GM18502 (cell line): Measurements from ENCODE around the gene ATP5F1E.

Source experiments
- ATAC-seq: cut with Tn5 transposase; IDR thresholded peaks from one replicate; pipeline ENCODE4 v1.9.1; 2021; ENCODE audit warnings: mild to moderate bottlenecking; ENCODE audit not compliant: unreplicated experiment, poor library complexity

Gene ATP5F1E

DNA sequence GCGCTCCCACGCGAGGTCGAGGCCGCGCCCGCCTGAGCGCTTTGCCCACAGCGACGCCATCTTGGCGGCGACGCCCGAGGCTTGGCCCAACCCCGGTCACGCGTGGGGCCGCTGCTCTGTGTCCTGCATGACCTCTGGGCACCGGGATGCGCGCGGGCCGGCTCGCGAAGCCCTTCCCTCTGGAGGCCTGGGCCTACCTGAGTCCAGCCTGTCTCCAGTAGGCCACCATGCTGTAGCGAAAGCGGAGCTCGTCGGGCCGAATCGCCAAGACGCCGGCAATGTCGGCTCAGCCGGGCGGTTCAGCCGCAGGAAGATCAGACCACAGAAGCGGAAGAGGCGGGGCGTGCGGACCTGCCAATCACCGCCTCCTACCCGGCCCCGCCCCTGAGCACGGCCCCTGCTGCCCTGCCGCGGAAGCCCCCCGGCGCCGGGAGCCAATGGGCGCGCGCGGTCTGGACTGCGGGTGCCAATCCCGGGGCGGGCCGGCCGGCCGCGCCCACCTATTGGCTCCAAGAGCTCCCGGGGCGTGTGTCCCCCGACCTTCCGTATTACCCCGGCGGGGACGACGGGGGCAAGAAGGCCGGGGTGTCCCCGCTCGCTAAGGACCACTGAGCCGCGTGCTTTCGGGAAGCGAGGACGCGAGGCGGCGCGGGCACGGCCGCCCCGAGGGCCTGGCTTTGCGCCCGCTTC lies at the start of gene ATP5F1E:
Gene ATP5F1E, minus strand, starts transcription at position 313 of the 690 bp plus-strand sequence. Its CDS starts 84 bp downstream, at position 229.
- ATAC-seq = peak; percentile 93

DNA sequence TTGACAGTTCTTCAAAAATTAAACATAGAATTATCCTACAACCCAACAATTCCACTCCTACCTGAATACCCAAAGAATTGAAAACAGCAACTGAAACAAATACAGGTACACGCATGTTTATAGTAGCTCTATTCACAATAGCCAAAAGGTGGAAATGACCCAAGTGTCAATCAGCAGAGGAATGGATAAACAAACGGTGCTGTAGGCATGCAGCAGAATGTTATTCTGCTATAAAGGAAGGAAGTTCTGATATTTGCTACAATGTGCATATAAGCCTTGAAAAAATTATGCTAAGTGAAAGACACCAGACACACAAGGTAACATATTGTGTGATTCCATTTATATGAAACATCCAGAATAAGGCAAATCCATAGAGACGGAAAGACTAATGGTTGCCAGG lies 48.9 kb upstream of the ATP5F1E start:
- no peak for ATAC-seq

- ATAC-seq = no peak
Measured at GRCh38 chr20:59078231-59078630, 46.1 kb upstream of the ATP5F1E start.

DNA sequence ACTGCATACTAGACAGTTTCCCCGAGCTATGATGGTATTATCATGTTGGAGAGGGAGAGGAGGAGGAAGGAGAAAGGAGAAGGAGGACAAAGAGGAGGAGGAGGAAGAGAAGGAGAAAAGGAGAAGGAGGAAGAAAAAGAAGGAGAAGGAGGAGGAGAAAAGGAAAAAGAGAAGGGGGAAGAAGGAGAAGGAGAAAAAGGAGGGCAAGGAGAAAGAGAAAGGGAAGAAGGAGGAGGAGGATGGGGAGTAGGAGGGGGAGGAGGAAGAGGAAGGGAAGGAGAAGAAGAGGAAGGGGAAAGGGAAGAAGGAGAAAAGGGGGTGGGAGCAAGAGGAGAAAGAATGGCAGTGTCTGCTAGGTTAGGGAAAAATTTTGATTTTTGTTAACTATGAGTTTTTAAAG lies 45.6 kb upstream of the ATP5F1E start:
- no peak for ATAC-seq

DNA sequence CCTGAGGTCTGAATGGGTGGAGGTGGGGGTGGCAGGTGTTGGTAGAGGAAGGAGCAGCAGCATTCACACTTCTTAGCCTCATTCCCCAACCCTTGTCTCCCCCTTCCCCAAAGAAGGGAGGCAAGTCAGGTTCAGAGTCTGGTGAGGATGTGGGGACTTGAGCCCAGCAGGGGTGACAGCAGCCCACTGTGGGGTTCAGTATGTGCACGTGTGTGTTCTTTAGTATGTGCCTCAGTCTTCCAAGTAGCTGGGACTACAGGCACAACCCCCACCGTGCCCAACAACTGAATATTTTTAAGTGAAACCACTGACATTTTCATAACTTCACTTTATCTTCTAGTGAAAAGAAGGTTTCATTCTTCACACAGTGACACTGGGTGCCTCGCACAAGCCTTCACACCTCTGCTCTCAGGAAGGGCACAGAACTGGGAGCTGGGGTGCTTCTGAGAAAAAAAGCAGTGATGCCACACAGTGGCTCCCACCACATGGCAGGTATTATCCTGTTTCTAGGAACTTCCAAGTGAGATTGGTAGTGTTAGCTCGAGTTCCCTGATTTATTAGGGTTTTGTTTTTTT lies 43.9 kb upstream of the ATP5F1E start:
- ATAC-seq = no peak

- ATAC-seq = no peak
Measured at GRCh38 chr20:59074456-59074855, 42.3 kb upstream of the ATP5F1E start.

GRCh38 chr20:59073582-59073981 lies 41.4 kb upstream of the ATP5F1E start:
- ATAC-seq = no peak

DNA sequence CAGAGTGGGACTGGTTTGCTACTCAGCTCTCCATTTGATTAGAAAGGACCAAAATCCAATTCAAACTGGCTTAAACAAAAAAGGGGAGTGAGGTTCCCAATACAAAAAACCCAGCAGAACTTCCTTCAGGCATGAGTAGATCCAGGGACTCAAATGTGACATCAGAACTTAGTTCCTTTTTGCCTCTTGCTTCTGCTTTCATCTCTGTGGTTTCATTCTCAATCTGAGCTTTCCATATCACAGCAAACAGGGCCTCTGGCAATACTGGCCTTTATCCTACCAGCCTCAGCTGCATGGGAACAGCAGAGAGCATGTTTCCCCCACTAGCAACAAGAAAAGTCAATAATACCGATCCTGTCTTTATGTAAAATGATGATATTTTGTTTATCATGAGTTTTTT lies 39.1 kb upstream of the ATP5F1E start:
- ATAC-seq = no peak

DNA sequence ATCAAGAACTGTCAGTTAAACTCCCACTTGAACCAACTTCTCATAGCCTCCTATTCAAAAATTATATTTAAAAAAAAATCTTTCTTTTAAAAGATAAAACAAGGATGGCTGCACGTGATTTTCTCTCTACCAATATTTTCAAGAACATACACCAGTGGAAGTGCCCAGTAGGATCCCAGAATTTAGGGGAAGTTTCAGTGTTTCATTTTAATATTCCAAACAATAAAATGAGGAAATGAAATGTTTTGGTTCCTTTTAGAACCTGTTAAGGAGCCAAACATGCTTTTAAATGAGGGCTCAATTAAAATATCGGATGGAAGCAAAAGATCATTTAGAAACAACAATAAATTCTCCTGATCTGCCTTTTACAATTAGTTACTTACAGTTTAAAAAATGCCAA lies 36.9 kb upstream of the ATP5F1E start:
- no peak for ATAC-seq

- ATAC-seq = no peak
Measured at GRCh38 chr20:59068534-59068933, 36.4 kb upstream of the ATP5F1E start.

- no peak for ATAC-seq
Measured at GRCh38 chr20:59064214-59064722, 32.1 kb upstream of the ATP5F1E start.

DNA sequence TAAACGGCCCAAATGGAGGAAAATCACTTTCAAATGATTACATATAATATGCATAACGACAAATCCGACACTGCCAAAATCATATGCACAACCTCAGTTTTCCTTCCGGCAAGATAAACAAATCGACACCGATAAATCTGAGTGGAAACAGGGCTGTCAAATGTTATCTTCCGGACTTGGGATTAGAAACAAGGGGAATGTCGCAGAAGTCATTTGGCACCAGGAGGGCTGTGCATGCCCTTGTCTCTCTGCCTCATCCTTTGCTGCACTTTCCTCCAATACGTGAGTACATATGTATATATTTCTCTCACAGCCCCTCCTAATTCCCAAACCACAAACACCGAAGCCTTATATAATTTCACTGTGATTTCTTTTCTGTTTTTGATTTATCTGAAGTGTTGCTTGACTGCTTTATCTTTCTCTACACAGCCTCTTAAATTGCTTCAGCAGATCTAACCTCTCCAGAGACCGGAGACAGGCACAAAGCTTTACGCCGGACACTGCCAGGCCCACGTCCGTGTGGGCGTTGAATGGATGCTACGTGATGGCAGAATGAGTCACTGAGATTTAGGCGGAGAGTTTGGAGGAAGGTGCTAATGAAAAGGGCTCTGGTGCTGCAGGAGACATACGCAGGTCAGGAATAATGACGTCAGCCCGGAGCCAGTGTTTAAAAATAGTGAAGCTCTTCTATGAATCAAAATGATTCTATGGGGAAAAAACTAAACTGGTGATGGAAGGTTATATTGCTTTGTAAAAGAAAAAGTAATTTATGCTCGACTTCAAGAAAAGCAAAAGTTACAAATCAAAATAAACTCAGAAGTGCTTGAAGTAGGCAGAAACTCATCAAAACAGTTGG lies 31.5 kb upstream of the ATP5F1E start:
- no peak for ATAC-seq

DNA sequence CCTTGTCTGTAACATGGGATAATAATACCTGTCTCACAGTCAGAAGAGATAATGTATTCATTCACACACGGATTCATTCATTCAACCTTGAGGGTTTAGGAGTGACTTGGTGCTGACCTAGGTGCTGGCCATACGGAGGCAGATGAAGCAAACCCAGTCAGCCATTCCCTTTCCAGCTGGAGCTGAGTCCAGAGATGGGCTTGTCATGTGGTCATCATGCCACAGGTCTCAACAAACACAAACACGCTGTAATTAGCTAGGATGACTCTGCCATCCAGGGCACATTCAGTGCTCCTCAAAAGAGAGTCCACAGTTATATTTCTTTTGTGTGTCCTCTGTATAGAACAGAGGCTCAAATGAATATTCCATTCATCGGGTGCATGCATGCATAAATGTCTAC lies 29.9 kb upstream of the ATP5F1E start:
- no peak for ATAC-seq

- ATAC-seq = no peak
Measured at GRCh38 chr20:59055302-59055701, 23.2 kb upstream of the ATP5F1E start.

DNA sequence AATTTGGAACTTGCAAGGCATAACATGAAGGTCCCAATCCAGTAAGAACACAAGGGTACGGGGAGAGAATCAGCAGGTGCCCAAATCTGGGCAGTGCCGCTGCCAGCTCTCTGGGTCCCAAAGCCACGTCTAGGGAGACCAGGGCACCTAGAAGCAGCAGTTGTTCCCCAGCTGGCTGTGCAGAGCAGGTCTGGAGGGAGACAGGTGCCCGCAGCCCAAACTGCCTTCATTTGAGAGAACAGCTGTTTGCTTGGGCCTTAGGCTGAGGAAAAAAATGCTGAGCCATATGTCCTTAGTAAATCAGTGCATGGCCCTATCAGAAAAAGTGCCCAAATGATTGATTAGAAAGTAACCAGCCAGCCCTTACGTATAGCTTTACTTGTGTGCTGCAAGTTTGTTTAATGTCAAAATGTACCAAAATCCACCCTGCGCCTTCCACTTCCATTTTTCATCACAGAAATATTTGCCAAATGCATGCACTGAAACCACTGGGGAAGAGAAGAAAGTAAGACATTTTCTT lies 19.6 kb upstream of the ATP5F1E start:
- ATAC-seq = no peak

GRCh38 chr20:59050437-59050836 lies 18.3 kb upstream of the ATP5F1E start:
- no peak for ATAC-seq

DNA sequence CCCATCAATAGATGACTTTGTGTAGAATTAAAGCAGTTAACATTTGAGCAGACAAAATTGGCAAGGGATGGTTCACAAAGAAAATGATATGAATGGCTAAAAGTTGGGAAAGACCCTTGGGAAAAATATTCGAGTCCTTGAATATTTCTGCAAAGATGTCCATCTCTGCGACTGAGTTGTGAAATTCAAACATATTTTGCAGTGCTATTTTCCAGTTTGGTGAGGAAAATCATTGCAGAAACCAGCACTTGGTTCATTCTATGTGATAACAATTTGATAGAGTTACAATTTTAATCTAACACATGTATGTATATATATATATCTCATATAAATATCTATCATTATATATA lies 16.5 kb upstream of the ATP5F1E start:
- ATAC-seq = no peak

GRCh38 chr20:59047938-59048680 lies 16.0 kb upstream of the ATP5F1E start:
- no peak for ATAC-seq

GRCh38 chr20:59046862-59047261 lies 14.7 kb upstream of the ATP5F1E start:
- ATAC-seq = no peak

DNA sequence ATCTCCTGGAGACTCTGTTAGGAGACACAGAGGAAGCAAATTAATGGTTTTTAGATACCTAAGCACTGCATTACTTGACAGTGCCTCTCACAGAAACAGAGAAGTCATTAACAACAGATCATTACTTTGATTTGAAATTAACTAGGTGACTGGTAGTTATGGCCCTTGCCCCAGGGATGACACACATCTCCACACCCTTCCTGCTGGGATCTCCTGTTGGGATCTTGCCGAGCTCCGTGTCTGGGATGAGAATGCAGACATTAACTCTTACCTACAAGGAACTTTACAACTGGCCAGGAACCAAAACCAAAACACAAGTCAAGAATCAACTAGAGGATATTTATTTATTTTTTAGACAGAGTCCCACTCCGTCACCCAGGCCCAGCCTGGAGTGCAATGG lies 12.7 kb upstream of the ATP5F1E start:
- no peak for ATAC-seq
